Parathyroid adenoma (tissue), 2 donors: ENCODE data around the gene GDF15.

Experiments used
- H2AFZ ChIP-seq: fragments of 300-600 bp; sonication (generic); one replicate; pipeline ENCODE4 v1.7.0; 2017; ENCODE audit warnings: antibody characterized with exemption, mild to moderate bottlenecking
- H3K27ac ChIP-seq: fragments of 300-600 bp; sonication (generic); one replicate; pipeline ENCODE4 v1.7.0; 2017
- H3K27me3 ChIP-seq: fragments of 300-600 bp; sonication (generic); one replicate; pipeline ENCODE4 v1.7.0; 2017; ENCODE audit warnings: low read length; ENCODE audit not compliant: control insufficient read depth, insufficient read depth
- H3K36me3 ChIP-seq: fragments of 300-600 bp; sonication (generic); one replicate; pipeline ENCODE4 v1.7.0; 2017; ENCODE audit warnings: low read length; ENCODE audit not compliant: control insufficient read depth, insufficient read depth
- H3K4me1 ChIP-seq: fragments of 300-600 bp; sonication (generic); one replicate; pipeline ENCODE4 v1.7.0; 2017; ENCODE audit warnings: control low read depth
- H3K4me2 ChIP-seq: fragments of 300-600 bp; sonication (generic); one replicate; pipeline ENCODE4 v1.7.0; 2017; ENCODE audit warnings: low read length
- H3K4me3 ChIP-seq: fragments of 300-600 bp; sonication (generic); one replicate; pipeline ENCODE4 v1.7.0; 2017; ENCODE audit warnings: low read depth, low read length
- H3K79me2 ChIP-seq: fragments of 300-600 bp; sonication (generic); one replicate; pipeline ENCODE4 v1.7.0; 2017; ENCODE audit warnings: control low read depth
- H3K9ac ChIP-seq: fragments of 300-600 bp; sonication (generic); one replicate; pipeline ENCODE4 v1.7.0; 2017; ENCODE audit warnings: mild to moderate bottlenecking
- H3K9me3 ChIP-seq: fragments of 300-600 bp; sonication (generic); one replicate; pipeline ENCODE4 v1.7.0; 2017; ENCODE audit warnings: low read length; ENCODE audit not compliant: control insufficient read depth
- CTCF ChIP-seq: fragments of 300-600 bp; sonication (generic); IDR thresholded peaks from one replicate; pipeline ENCODE4 v1.7.0; 2017; ENCODE audit warnings: antibody characterized with exemption, mild to moderate bottlenecking
- donor health status: primary hyperparathyroidism.

The GDF15 gene

GRCh38 chr19:18368504-18369222, 17.3 kb upstream of the GDF15 start:
- Histone ChIP-seq H3K36me3 (no peaks in the 10 kb centered on the region), H3K4me1 (peaks cover 18% of the 10 kb centered on the region), H3K4me3 (no peak overlapping the region), H2AFZ (no peak overlapping the region), H3K9ac (no peak overlapping the region), H3K4me2 (no peak overlapping the region), H3K9me3 (no peaks in the 10 kb centered on the region), H3K27ac (no peak overlapping the region), H3K27me3 (no peaks in the 10 kb centered on the region), H3K79me2 (peaks cover under 1% of the 10 kb centered on the region)
- TF ChIP-seq CTCF = no peak

- TF ChIP-seq CTCF = no peak
- Histone ChIP-seq H3K9me3 (no peaks in the 10 kb centered on the region), H3K27me3 (no peaks in the 10 kb centered on the region), H3K4me2 (no peak overlapping the region), H3K27ac (peak overlapping the region; percentile 86), H3K9ac (no peak overlapping the region), H3K36me3 (no peaks in the 10 kb centered on the region), H3K4me3 (no peak overlapping the region), H3K4me1 (peaks cover 14% of the 10 kb centered on the region), H2AFZ (peak overlapping the region; percentile 71), H3K79me2 (no peaks in the 10 kb centered on the region)
Observed at GRCh38 chr19:18373407-18373891, 12.5 kb upstream of the GDF15 start.

- H3K36me3 ChIP-seq = no peaks in the 10 kb centered on the region
- H3K4me1 ChIP-seq = peaks cover 14% of the 10 kb centered on the region
- no peaks in the 10 kb centered on the region for H3K27me3 ChIP-seq
- no peak overlapping the region for H3K9ac ChIP-seq
- H3K79me2 ChIP-seq = no peaks in the 10 kb centered on the region
- no peak for TF ChIP-seq CTCF
- H3K9me3 ChIP-seq = no peaks in the 10 kb centered on the region
- peak overlapping the region; percentile 49 for H3K4me3 ChIP-seq
- H2AFZ ChIP-seq = peak overlapping the region; percentile 71
- peak overlapping the region; percentile 34 for H3K4me2 ChIP-seq
- peak overlapping the region; percentile 86 for H3K27ac ChIP-seq
Observed at GRCh38 chr19:18373892-18374629, 11.9 kb upstream of the GDF15 start.

- peaks cover 22% of the 10 kb centered on the region for H3K4me1 ChIP-seq
Observed at GRCh38 chr19:18377026-18377425, 8.9 kb upstream of the GDF15 start.

More at GRCh38 chr19:18377026-18377425, 8.9 kb upstream of the GDF15 start:
- Histone ChIP-seq H3K9me3 (no peaks in the 10 kb centered on the region), H2AFZ (no peak overlapping the region), H3K9ac (no peak overlapping the region), H3K27me3 (no peaks in the 10 kb centered on the region), H3K36me3 (no peaks in the 10 kb centered on the region), H3K4me2 (no peak overlapping the region), H3K27ac (no peak overlapping the region), H3K79me2 (no peaks in the 10 kb centered on the region), H3K4me3 (no peak overlapping the region)
- TF ChIP-seq CTCF = no peak
